Sigmoid colon (tissue), 7 donors: ENCODE data around the gene MAZ. TPM values are rescaled to one million over a fixed set of nuclear protein-coding genes. Genes with fewer than 3 reads are reported as not detected.

ENCODE experiments used
- DNase-seq: peaks from one replicate; pipeline ENCODE4 v3.0.0-alpha.2; 2019
- H3K27ac ChIP-seq, 4 donors: fragments of 200-600 bp; sonication (generic); one replicate each; pipeline ENCODE4 v1.5.1; 2016 to 2019; ENCODE audit warnings: mild to moderate bottlenecking in 1 of 4
- H3K27me3 ChIP-seq, 3 donors: fragments of 200-600 bp; sonication (generic); one replicate each; pipeline ENCODE4 v1.5.1; 2019; ENCODE audit warnings: mild to moderate bottlenecking in 1 of 3
- H3K36me3 ChIP-seq, 4 donors: fragments of 200-600 bp; sonication (generic); one replicate each; pipeline ENCODE4 v1.5.1; 2016 to 2019
- H3K4me1 ChIP-seq, 4 donors: fragments of 200-600 bp; sonication (generic); one replicate each; pipeline ENCODE4 v1.5.1; 2017 to 2019
- H3K4me3 ChIP-seq, 4 donors: fragments of 200-600 bp; sonication (generic); one replicate each; pipeline ENCODE4 v1.5.1; 2017 to 2019; ENCODE audit warnings: mild to moderate bottlenecking in 2 of 4, moderate library complexity in 1 of 4
- H3K9me3 ChIP-seq, 4 donors: fragments of 200-600 bp in 3 of 4; sonication (generic) in 3 of 4; one replicate each; pipeline versions ENCODE4 v1.5.1 to v1.6.1; 2013 to 2019
- CTCF ChIP-seq, 4 experiments: fragments of 450-650 bp in 3 of 4; fragments of 200-600 bp in 1 of 4; IDR thresholded peaks; one replicate each; pipeline ENCODE4 v1.5.1; 2016 to 2019; ENCODE audit warnings: antibody characterized with exemption in 4 of 4, mild to moderate bottlenecking in 3 of 4, moderate library complexity in 2 of 4
- EP300 ChIP-seq, 4 donors: sonication (generic); formaldehyde crosslinking; IDR thresholded peaks; one replicate each; pipeline ENCODE4 v1.6.1; 2017; ENCODE audit warnings: antibody characterized with exemption in 4 of 4
- POLR2A ChIP-seq, 2 donors: fragments of 450-650 bp; IDR thresholded peaks; one replicate each; pipeline ENCODE4 v1.6.1; 2016; ENCODE audit warnings: antibody characterized with exemption in 2 of 2, mild to moderate bottlenecking in 2 of 2, moderate library complexity in 2 of 2
- POLR2AphosphoS5 ChIP-seq, 4 donors: sonication (generic); formaldehyde crosslinking; IDR thresholded peaks; one replicate each; pipeline ENCODE4 v1.6.1; 2017; ENCODE audit warnings: antibody characterized with exemption in 4 of 4
- WGBS, 2 donors: extraction: QIAGEN DNeasy Blood & Tissue Kit; methylation state at CpG; one replicate each; pipeline ENCODE4 v1.1.7; 2013; 5-methylcytosine and 5-hydroxymethylcytosine counted together
- intact Hi-C: fragments of 100-400 bp; cut with DNase I; formaldehyde crosslinking; loops from one replicate; pipeline ENCODE4 v1.15.1; 2023
- polyA plus RNA-seq, 3 donors: library from polyadenylated mRNA; stranded (reverse); fragments of 200-250 nt; gene quantifications; one replicate each; pipeline ENCODE4 v1.2.3, GENCODE V29; 2013
- total RNA-seq, 4 donors: library from RNA; depleted of rRNA; stranded (reverse); fragments of >200 nt; gene quantifications; one replicate each; pipeline ENCODE4 v1.1.0, GENCODE V29; 2016
- donor health status: healthy with polysubstance abuse.
- donor health status: Bipolar disorder and iron deficiency.
- donor health status: healthy.

MAZ gene
- total and polyA plus RNA-seq, 7 donors, result 59.6 to 226 (median 102) TPM

DNA sequence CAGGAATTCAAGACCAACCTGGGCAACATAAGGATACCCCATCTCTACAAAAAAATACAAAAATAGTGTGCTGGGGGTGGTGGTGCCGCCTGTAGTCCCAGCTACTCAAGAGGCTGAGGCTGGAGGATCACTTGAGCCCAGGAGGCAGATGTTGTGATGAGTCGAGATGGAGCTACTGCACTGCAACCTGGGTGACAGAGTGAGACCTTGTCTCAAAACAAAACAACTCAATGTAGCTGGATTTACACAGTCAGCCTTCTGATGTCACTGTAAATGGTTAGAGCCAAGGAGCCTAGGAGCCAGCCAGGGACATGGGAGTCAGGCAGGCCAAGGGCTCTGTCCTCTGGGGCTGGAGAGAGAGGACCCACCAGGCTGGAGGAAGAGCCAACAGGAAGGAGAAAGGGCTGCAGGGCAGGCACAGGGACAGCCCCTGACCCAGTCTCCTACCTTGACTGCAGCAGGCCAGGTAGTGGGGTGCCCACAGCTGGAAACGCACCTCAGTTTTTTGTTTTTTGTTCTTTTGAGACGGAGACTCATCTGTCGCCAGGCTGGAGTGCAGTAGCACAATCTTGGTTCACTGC is 48.3 kb downstream of the MAZ start:
- intact Hi-C loops, result loop anchor here (5.0 kb wide), 1 partner anchor 168 kb away; the partner anchor contains the start of gene C16orf92
- no peak for TF ChIP-seq POLR2AphosphoS5 (IDR thresholded peaks at IDR 0.05)
- TF ChIP-seq POLR2A (IDR thresholded peaks at IDR 0.05), result no peak
- no peak for TF ChIP-seq CTCF (IDR thresholded peaks at IDR 0.05)
- TF ChIP-seq EP300 (IDR thresholded peaks at IDR 0.05), result no peak
- no peaks in the 10 kb centered on the region for H3K27me3 ChIP-seq
- 88 to 90% methylated on average over 5 of the region's 5 CpGs for WGBS, 2 donors
- no peaks in the 10 kb centered on the region for H3K9me3 ChIP-seq
- no peak overlapping the region for H3K27ac ChIP-seq
- DNase-seq, result no peak
- peaks cover 0 to 24% (median 7%) of the 10 kb centered on the region in 4 donors for H3K4me1 ChIP-seq
- H3K4me3 ChIP-seq, result no peak overlapping the region
- H3K36me3 ChIP-seq, result peaks cover 7 to 15% (median 9%) of the 10 kb centered on the region in 4 donors

GRCh38 chr16:29857133-29857760 is 50.9 kb downstream of the MAZ start:
- Histone ChIP-seq H3K9me3 (no peaks in the 10 kb centered on the region), H3K27ac (peak overlapping the region in 2 of 4 donors; percentile 62 to 63), H3K4me3 (no peak overlapping the region), H3K4me1 (peaks cover 0 to 37% (median 22%) of the 10 kb centered on the region in 4 donors), H3K27me3 (no peaks in the 10 kb centered on the region), H3K36me3 (peaks cover 7 to 34% (median 24%) of the 10 kb centered on the region in 4 donors)
- WGBS, 2 donors, result 85 to 86% methylated on average over 7 of the region's 7 CpGs
- intact Hi-C loops, result loop anchor here (5.0 kb wide), 1 partner anchor 165 kb away; the partner anchor contains the start of gene C16orf92
- no peak for DNase-seq
- TF ChIP-seq CTCF (IDR thresholded peaks at IDR 0.05) (no peak), POLR2A (IDR thresholded peaks at IDR 0.05) (no peak)

- H3K27ac ChIP-seq, result peak overlapping the region in 2 of 4 donors; percentile 62 to 63
- H3K36me3 ChIP-seq, result peaks cover 7 to 34% (median 24%) of the 10 kb centered on the region in 4 donors
- intact Hi-C loops, result loop anchor here (5.0 kb wide), 1 partner anchor 164 kb away; the partner anchor contains the start of gene C16orf92
- 82 to 90% methylated on average over 10 of the region's 10 CpGs for WGBS, 2 donors
- no peak for TF ChIP-seq POLR2A (IDR thresholded peaks at IDR 0.05)
- TF ChIP-seq POLR2AphosphoS5 (IDR thresholded peaks at IDR 0.05), result no peak
- no peak for TF ChIP-seq CTCF (IDR thresholded peaks at IDR 0.05)
- TF ChIP-seq EP300 (IDR thresholded peaks at IDR 0.05), result no peak
- H3K9me3 ChIP-seq, result no peaks in the 10 kb centered on the region
- H3K4me1 ChIP-seq, result peaks cover 0 to 37% (median 24%) of the 10 kb centered on the region in 4 donors
- no peak for DNase-seq
- H3K27me3 ChIP-seq, result no peaks in the 10 kb centered on the region
- no peak overlapping the region for H3K4me3 ChIP-seq
These were observed 52.0 kb downstream of the MAZ start for GRCh38 chr16:29858149-29858849.

- DNase-seq, result no peak
- no peak for TF ChIP-seq POLR2A (IDR thresholded peaks at IDR 0.05)
- no peak for TF ChIP-seq CTCF (IDR thresholded peaks at IDR 0.05)
- TF ChIP-seq POLR2AphosphoS5 (IDR thresholded peaks at IDR 0.05), result no peak
- no peak for TF ChIP-seq EP300 (IDR thresholded peaks at IDR 0.05)
- WGBS, 2 donors, result 95 to 96% methylated on average over 19 of the region's 19 CpGs
- H3K4me3 ChIP-seq, result no peak overlapping the region
- H3K4me1 ChIP-seq, result peaks cover 0 to 41% (median 27%) of the 10 kb centered on the region in 4 donors
- H3K9me3 ChIP-seq, result no peaks in the 10 kb centered on the region
- H3K27ac ChIP-seq, result no peak overlapping the region
- intact Hi-C loops, result loop anchor here (5.0 kb wide), 1 partner anchor 163 kb away; the partner anchor contains the start of gene C16orf92
- peaks cover 7 to 34% (median 24%) of the 10 kb centered on the region in 4 donors for H3K36me3 ChIP-seq
- no peaks in the 10 kb centered on the region for H3K27me3 ChIP-seq
These were observed 52.6 kb downstream of the MAZ start for GRCh38 chr16:29858974-29859373.
